LNCAP (cell line): ENCODE results near the gene KRTAP22-2.

ENCODE experiments used
- TF ChIP-seq, protein P1 (sequence below): fragments of 450-650 bp; IDR thresholded peaks from 2 replicates; pipeline ENCODE4 v1.5.1; 2017; ENCODE audit warnings: mild to moderate bottlenecking

Gene KRTAP22-2

DNA sequence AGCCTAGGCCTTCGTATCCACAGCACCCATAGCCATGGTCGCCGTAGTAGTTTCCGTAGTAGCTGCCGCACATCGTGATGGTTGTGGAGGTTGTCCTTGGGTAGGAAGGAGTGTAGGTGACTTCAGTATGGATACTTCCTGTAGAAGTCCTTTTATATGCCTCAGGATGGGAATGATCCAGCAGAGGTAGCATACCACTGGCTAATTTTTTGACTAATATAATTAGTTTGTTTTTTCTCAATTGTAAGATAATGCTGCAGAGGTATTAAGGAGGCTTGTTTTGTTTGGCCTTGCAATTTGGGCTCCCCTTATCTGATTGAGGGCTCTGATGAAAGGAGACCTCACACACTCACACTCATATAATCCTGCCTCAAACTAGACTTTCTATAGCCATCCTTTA, 8.6 kb upstream of the KRTAP22-2 start, which contains the start of gene KRTAP6-2:
Gene KRTAP6-2 (minus strand): TSS at position 101 of the 400 bp plus-strand sequence. CDS start 28 bp downstream, at position 73.
- TF ChIP-seq, protein P1, sequence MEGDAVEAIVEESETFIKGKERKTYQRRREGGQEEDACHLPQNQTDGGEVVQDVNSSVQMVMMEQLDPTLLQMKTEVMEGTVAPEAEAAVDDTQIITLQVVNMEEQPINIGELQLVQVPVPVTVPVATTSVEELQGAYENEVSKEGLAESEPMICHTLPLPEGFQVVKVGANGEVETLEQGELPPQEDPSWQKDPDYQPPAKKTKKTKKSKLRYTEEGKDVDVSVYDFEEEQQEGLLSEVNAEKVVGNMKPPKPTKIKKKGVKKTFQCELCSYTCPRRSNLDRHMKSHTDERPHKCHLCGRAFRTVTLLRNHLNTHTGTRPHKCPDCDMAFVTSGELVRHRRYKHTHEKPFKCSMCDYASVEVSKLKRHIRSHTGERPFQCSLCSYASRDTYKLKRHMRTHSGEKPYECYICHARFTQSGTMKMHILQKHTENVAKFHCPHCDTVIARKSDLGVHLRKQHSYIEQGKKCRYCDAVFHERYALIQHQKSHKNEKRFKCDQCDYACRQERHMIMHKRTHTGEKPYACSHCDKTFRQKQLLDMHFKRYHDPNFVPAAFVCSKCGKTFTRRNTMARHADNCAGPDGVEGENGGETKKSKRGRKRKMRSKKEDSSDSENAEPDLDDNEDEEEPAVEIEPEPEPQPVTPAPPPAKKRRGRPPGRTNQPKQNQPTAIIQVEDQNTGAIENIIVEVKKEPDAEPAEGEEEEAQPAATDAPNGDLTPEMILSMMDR, result no peak

DNA sequence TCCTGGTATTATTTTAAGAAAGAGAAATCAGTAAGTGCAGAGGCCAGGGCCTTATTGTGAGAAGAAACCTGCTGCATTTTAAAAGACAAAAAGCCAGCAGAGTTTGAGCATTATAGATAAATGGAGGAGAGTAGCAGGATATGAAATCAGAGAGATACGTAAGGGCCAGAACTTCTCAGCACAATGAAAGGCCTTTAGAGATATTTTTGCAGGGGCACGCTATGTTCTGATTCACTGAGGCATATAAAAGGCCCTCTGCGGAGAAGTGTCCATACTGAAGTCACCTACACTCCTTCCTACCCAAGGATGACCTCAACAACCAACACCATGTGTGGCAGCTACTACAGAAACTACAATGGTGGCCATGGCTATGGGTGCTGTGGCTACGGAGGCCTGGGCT, 1.9 kb upstream of the KRTAP22-2 start, which contains the start of gene KRTAP6-3:
Gene KRTAP6-3 (plus strand): TSS at position 301 of the 400 bp plus-strand sequence. CDS start 6 bp downstream, at position 307.
- TF ChIP-seq, protein P1, result no peak

DNA sequence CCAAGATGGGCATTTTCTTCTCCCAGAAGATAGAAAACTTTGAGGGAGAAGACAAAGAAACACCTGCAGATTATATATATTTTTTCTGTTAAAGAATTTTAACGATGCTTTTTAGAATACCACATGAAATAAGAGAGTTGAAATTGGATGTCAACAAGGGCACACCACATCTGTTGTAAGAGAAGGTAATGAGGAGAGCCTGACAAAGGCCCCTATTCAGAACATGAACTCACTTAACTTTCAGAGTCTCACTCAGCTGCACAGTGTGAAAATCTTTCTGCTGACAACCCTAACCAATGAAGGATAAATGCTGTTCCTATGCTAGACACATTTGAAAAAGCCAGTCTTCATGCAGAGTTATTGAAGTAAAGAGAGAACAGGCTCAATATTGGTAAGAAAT, 7.3 kb downstream of the KRTAP22-2 start:
- TF ChIP-seq, protein P1, result no peak

DNA sequence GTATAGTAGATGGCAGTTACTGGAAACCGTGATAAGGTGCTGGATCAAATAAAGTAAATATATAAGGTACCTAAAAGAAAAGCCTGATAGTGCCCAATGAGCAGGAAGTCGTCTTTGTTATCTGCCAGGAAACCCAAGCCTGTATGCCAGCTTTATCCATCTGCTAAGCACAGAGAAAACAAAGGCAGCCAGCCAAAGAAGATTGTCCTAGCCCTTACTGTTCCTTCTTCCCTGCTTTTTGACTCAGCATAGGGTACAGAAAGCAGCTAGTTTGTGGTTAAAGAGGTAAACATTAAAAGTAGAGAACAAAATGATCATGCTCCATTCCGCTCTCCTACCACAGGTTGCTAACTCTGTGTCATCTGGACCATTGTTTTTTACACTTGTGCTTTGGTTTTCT, 10.1 kb downstream of the KRTAP22-2 start:
- TF ChIP-seq, protein P1, result no peak

DNA sequence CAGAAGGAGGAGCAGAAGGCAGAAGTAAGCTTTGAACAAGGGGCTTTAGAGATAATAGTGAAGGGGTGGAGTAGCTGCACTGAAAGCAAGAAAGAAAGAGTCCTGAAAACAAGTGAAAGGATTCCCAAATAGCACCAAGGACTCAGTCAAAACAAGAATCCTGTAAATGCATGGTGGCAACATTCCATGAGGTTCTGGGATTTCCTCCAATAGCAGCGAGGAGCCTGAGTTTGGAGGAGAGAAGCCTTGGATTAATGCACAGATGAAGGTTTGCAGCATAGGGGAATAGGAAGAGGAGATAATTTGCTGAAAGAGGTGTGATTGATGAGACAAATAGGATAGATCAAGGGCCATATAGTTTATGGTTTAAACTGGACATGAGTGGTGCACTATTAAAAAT, 10.9 kb downstream of the KRTAP22-2 start:
- TF ChIP-seq, protein P1, result no peak

DNA sequence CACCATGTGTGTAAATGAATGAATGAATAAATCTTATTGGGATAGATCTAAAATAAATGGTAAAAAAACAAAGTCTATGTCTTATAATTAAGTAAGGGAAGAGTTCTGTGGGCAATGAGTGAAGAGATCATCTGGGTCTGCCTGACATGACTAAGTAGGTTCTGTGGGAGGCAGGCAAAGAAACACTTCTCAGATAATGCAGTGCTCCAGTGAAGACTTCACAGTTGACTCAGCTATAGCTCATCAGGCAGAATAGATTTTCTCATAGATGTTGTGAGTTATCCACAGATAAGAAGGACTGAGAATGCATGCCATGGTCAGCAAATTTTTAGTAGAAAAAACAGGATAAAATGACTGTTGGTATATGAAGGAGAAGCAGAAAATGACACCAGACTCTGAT, 12.4 kb downstream of the KRTAP22-2 start:
- TF ChIP-seq, protein P1, result no peak

DNA sequence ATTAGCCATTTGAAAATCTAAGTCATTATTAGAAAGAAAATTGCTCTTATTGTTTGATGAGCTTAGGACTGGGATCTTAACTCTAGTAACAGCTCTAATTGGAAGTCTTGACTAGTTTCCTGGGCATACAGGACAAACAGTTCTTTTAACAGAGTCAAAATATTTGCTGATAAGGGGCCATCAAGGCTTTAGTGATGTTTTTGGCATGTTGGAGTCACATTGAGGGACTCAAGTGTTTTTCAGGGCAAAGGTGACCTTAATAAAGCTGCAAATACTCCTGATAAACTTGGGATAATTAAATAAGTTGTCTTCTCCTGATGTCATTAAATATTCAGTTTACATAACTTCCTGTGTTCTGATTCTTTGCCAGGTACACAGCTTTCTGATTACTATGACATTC, 22.6 kb downstream of the KRTAP22-2 start:
- TF ChIP-seq, protein P1, result no peak

DNA sequence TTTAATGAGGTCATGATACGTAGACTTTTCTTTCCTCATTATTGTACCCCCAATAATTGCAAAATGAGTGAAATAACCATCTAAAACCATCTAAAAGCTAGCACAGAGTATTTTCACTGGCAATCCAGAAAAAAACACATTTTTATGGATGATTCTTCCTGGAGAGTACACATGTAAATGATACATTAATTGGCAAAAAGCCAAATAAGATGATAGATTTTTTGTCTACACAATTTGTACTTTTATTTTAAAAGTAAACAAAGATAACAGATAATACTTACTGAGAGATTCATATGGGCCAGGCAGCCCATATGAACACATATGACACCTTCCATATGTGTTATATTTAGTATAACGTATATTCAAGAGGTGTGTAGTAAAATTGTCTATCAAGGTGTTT, 26.6 kb downstream of the KRTAP22-2 start:
- TF ChIP-seq, protein P1, result no peak
